Right cardiac atrium (tissue), 5 donors: ENCODE measurements around the gene AKR1E2. TPM values are rescaled to one million over a fixed set of nuclear protein-coding genes. Genes with fewer than 3 reads are reported as not detected.
"Not testable (repeated sequence)": the region's sequence is repeated elsewhere in the genome, so short reads cannot be mapped to it uniquely, and the experiment has no call there.

Source experiments
- ATAC-seq, 2 donors: fragments of 200-7000 bp; cut with Tn5 transposase; one replicate each; pipeline versions ENCODE4 v1.8.0 to v1.9.1; 2020; ENCODE audit warnings: moderate library complexity in 2 of 2, mild to moderate bottlenecking in 1 of 2
- DNase-seq, 3 donors: peaks; one replicate each; pipeline ENCODE4 v3.0.0-alpha.2; 2020
- H3K27ac ChIP-seq: one replicate; pipeline ENCODE4 v1.5.1; 2013; ENCODE audit warnings: mild to moderate bottlenecking, low read length, control low read depth, moderate library complexity
- H3K27me3 ChIP-seq: one replicate; pipeline ENCODE4 v1.6.1; 2013; ENCODE audit not compliant: control insufficient read depth, insufficient read depth
- H3K4me1 ChIP-seq: one replicate; pipeline ENCODE4 v1.6.1; 2013; ENCODE audit warnings: low read length; ENCODE audit not compliant: control insufficient read depth, insufficient read depth
- H3K4me3 ChIP-seq: one replicate; pipeline ENCODE4 v1.5.1; 2013; ENCODE audit warnings: low read length, control low read depth
- H3K9me3 ChIP-seq: one replicate; pipeline ENCODE4 v1.6.1; 2013; ENCODE audit warnings: low read length; ENCODE audit not compliant: control insufficient read depth
- WGBS: extraction: QIAGEN DNeasy Blood & Tissue Kit; methylation state at CpG from one replicate; pipeline ENCODE4 v1.1.7; 2013; 5-methylcytosine and 5-hydroxymethylcytosine counted together
- intact Hi-C, 4 donors: fragments of 100-400 bp; cut with DNase I; formaldehyde crosslinking; loops; one replicate each; pipeline versions ENCODE4 v1.11.0 to v1.14.0; 2022 to 2023
- polyA plus RNA-seq: library from polyadenylated mRNA; stranded (reverse); fragments of 200-250 nt; gene quantifications from one replicate; pipeline ENCODE4 v1.2.3, GENCODE V29; 2013
- total RNA-seq, 4 donors: library from RNA; stranded (reverse); fragmentation: NEBNext Ultra II Directional; extraction: Animal tissue kit (Norgen Biotek cat#: 25700); gene quantifications; one replicate each; pipeline ENCODE4 v1.2.1, GENCODE V29; 2021
- donor health status: healthy with polysubstance abuse.
- donor health status: DM: no; HTN: yes; CAD: no.
- donor health status: DM: no; HTN: no; CAD: no.
- donor health status: DM: no; HTN: yes; CAD: no; lungs with severe emphysema.
- donor health status: DM: yes; HTN: yes; CAD: no.

AKR1E2 gene
- total and polyA plus RNA-seq, 5 donors: 3.1 to 12.5 (median 7.8) TPM

GRCh38 chr10:4813496-4813895, 12.5 kb upstream of the AKR1E2 start:
- Histone ChIP-seq H3K27me3 (no peaks in the 10 kb centered on the region), H3K9me3 (no peaks in the 10 kb centered on the region), H3K4me3 (no peak overlapping the region), H3K27ac (no peak overlapping the region), H3K4me1 (no peaks in the 10 kb centered on the region)
- 70% methylated on average over 5 of the region's 5 CpGs for WGBS
- ATAC-seq: no peak
- no peak for DNase-seq
- intact Hi-C loops: no loop called here

- H3K27ac ChIP-seq, intact Hi-C loops, H3K4me1 ChIP-seq, H3K27me3 ChIP-seq, ATAC-seq, H3K4me3 ChIP-seq, H3K9me3 ChIP-seq, DNase-seq: not testable (repeated sequence)
- WGBS: 6% methylated on average over 2 of the region's 11 CpGs
Measured at GRCh38 chr10:4815646-4816180, 10.3 kb upstream of the AKR1E2 start.

- Histone ChIP-seq H3K27me3 (no peaks in the 10 kb centered on the region), H3K27ac (no peak overlapping the region), H3K4me1 (no peaks in the 10 kb centered on the region), H3K4me3 (no peak overlapping the region), H3K9me3 (no peaks in the 10 kb centered on the region)
- intact Hi-C loops: no loop called here
- no peak for ATAC-seq
- DNase-seq: no peak
- 81% methylated on average over 4 of the region's 4 CpGs for WGBS
Measured at GRCh38 chr10:4816966-4817365, 9.0 kb upstream of the AKR1E2 start.

- Histone ChIP-seq H3K27ac (no peak overlapping the region), H3K27me3 (no peaks in the 10 kb centered on the region), H3K4me1 (no peaks in the 10 kb centered on the region), H3K9me3 (no peaks in the 10 kb centered on the region), H3K4me3 (no peak overlapping the region)
- ATAC-seq (no peak), DNase-seq (no peak)
- intact Hi-C loops: no loop called here
- WGBS: 82% methylated on average over 2 of the region's 2 CpGs
Measured at GRCh38 chr10:4819067-4819466, 6.9 kb upstream of the AKR1E2 start.

GRCh38 chr10:4819707-4820106, 6.3 kb upstream of the AKR1E2 start:
- intact Hi-C loops: no loop called here
- Histone ChIP-seq H3K4me1 (no peaks in the 10 kb centered on the region), H3K9me3 (no peaks in the 10 kb centered on the region), H3K27me3 (no peaks in the 10 kb centered on the region), H3K27ac (no peak overlapping the region), H3K4me3 (no peak overlapping the region)
- WGBS: 75% methylated on average over 7 of the region's 7 CpGs
- ATAC-seq (no peak), DNase-seq (no peak)

DNA sequence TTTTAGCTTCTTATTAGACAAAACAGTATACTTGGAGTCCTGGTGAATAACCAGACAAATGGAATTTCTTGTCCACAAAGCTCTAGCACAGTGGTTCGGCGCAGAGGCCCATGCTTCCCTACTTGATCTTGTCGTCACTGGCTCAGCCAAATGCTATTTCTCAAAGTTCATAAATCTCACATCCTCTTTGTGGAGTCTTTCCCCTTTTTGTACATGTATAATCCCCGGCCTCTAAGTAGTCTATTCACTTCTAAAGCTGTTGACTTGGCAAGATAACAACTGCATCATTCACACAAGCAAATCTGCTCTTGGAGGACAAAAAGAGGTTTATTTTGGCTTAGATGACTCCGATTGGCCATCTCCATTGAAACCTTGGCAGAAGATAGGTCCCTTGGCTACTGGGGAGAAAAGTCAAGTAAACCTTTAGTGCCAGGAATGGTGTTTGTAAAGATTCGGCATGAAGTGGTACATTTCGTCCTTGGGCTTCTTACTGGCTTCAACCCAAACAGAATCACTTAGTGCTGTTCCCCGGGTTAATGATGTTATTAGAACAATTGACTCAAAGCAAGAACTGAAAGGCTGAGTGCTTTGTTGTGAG, 5.1 kb upstream of the AKR1E2 start:
- Histone ChIP-seq H3K4me3 (no peak overlapping the region), H3K9me3 (no peaks in the 10 kb centered on the region), H3K27ac (peak overlapping the region; percentile 37), H3K27me3 (no peaks in the 10 kb centered on the region), H3K4me1 (no peaks in the 10 kb centered on the region)
- ATAC-seq (peak; percentile 84 to 92), DNase-seq (peak; percentile 68 to 90 (median 73))
- intact Hi-C loops: no loop called here
- WGBS: 41% methylated on average over 8 of the region's 8 CpGs

DNA sequence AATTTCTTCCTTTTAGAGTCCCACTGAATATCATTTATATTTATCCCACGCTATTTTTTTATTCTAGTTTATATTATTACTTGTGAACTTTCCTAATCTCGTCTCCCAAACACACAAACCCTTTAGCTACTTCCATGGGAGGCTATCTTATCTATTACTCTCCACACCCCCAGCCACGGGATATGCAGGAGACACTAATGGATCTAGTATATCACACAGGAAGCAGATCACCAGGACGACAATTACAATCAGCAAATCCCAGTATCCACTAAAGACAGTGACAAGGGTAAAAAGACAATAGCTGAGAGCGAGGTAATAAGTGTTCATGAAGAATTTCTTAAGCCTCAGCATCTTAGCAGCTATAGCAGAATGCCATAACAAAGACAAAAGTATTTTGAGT, 3.8 kb upstream of the AKR1E2 start:
- Histone ChIP-seq H3K27me3 (no peaks in the 10 kb centered on the region), H3K4me1 (no peaks in the 10 kb centered on the region), H3K27ac (no peak overlapping the region), H3K9me3 (no peaks in the 10 kb centered on the region), H3K4me3 (no peak overlapping the region)
- intact Hi-C loops: no loop called here
- ATAC-seq (peak in 1 of 2 donors; percentile 18), DNase-seq (no peak)
- WGBS: 29% methylated on average over 5 of the region's 5 CpGs

GRCh38 chr10:4824791-4825310, 1.2 kb upstream of the AKR1E2 start:
- H3K4me3 ChIP-seq: no peak overlapping the region
- ATAC-seq: no peak
- H3K27me3 ChIP-seq: no peaks in the 10 kb centered on the region
- H3K9me3 ChIP-seq: no peaks in the 10 kb centered on the region
- 98% methylated on average over 5 of the region's 5 CpGs for WGBS
- DNase-seq: no peak
- peaks cover 3% of the 10 kb centered on the region for H3K4me1 ChIP-seq
- intact Hi-C loops: no loop called here
- no peak overlapping the region for H3K27ac ChIP-seq

- WGBS: 95% methylated on average over 16 of the region's 16 CpGs
- peak overlapping the region; percentile 13 for H3K27ac ChIP-seq
- intact Hi-C loops: no loop called here
Measured at GRCh38 chr10:4825456-4825867, 545 bp upstream of the AKR1E2 start.

DNA sequence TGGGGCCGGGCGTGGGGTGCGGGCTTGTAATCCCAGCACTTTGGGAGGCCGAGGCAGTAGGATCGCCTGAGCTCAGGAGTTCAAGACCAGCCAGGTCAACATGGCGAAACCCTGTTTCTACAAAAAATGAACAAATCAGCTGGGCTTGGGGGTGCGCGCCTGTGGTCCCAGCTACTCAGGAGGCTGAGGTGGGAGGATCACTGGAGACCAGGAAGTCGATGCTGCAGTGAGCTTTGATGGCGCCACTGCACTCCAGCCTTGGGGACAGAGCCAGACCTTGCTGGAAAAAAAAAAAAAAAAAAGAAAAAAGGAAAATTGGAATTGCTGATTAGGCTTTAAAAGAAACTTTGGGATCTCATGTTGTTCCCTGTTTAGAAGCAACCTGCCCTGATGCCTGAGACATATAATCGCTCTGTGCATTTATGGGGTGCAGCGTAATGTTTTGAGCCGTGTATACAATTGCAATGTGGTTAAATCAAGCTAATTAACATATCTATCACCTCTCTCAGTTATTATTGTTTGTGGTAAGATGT, 851 bp downstream of the AKR1E2 start:
- ATAC-seq: peak in 1 of 2 donors; percentile 31
- intact Hi-C loops: no loop called here
- 49% methylated on average over 13 of the region's 13 CpGs for WGBS

More at GRCh38 chr10:4825456-4825867, 545 bp upstream of the AKR1E2 start:
- DNase-seq (peak in 1 of 3 donors; percentile 61), ATAC-seq (no peak)
- Histone ChIP-seq H3K9me3 (no peaks in the 10 kb centered on the region), H3K4me1 (peaks cover 3% of the 10 kb centered on the region), H3K27me3 (no peaks in the 10 kb centered on the region), H3K4me3 (no peak overlapping the region)

GRCh38 chr10:4828005-4828404, 2.0 kb downstream of the AKR1E2 start:
- DNase-seq (no peak), ATAC-seq (no peak)
- Histone ChIP-seq H3K27ac (no peak overlapping the region), H3K27me3 (no peaks in the 10 kb centered on the region), H3K9me3 (no peaks in the 10 kb centered on the region), H3K4me3 (no peak overlapping the region), H3K4me1 (peaks cover 3% of the 10 kb centered on the region)
- 59% methylated on average over 8 of the region's 8 CpGs for WGBS
- intact Hi-C loops: no loop called here

More for the DNA sequence above, 851 bp downstream of the AKR1E2 start:
- no peak for DNase-seq
- H3K9me3 ChIP-seq: no peaks in the 10 kb centered on the region
- H3K4me3 ChIP-seq: peak overlapping the region; percentile 63
- H3K4me1 ChIP-seq: peaks cover 3% of the 10 kb centered on the region
- H3K27ac ChIP-seq: peak overlapping the region; percentile 88
- H3K27me3 ChIP-seq: no peaks in the 10 kb centered on the region
